Suppressor macrophage (primary cell): Measurements from ENCODE around the gene LRP5.

ENCODE experiments used
- DNase-seq, 4 experiments: peaks; one replicate each; pipeline ENCODE4 v3.0.0-alpha.2; 2020 to 2022
- total RNA-seq, 17 experiments: gene quantifications; one replicate each; lab custom pipeline; 2026; ENCODE audit warnings: mixed read lengths in 6 of 17, inconsistent platforms in 3 of 17; lab: John Stamatoyannopoulos, UW

The LRP5 gene
- total RNA-seq, result 0.13 to 5.6 (median 0.93) reads per million in 17 experiments

- DNase-seq, result peak; percentile 21 to 71 (median 48)
Measured at GRCh38 chr11:68312117-68312779, at the start of gene LRP5. Gene LRP5, plus strand, starts transcription at chr11:68312591. Its CDS starts 124 bp downstream, at chr11:68312715.

GRCh38 chr11:68263444-68264035, 48.9 kb upstream of the LRP5 start:
- no peak for DNase-seq

- DNase-seq, result no peak
Measured at GRCh38 chr11:68264244-68264643, 48.1 kb upstream of the LRP5 start.

GRCh38 chr11:68264741-68265540, 47.5 kb upstream of the LRP5 start:
- DNase-seq, result no peak

GRCh38 chr11:68266121-68266891, 46.1 kb upstream of the LRP5 start:
- DNase-seq, result peak in 3 of 4 experiments; percentile 21 to 57 (median 29)

- peak; percentile 27 to 62 (median 37) for DNase-seq
Measured at GRCh38 chr11:68266936-68267880, 45.2 kb upstream of the LRP5 start.

GRCh38 chr11:68267881-68268240, 44.5 kb upstream of the LRP5 start:
- no peak for DNase-seq

- peak in 2 of 4 experiments; percentile 21 to 42 for DNase-seq
Measured at GRCh38 chr11:68269414-68270081, 42.8 kb upstream of the LRP5 start.

- no peak for DNase-seq
Measured at GRCh38 chr11:68270196-68271022, 42.0 kb upstream of the LRP5 start.

GRCh38 chr11:68271023-68271780, 41.2 kb upstream of the LRP5 start:
- peak; percentile 77 to 83 (median 82) for DNase-seq

- peak; percentile 98 to 99 (median 98) for DNase-seq
Measured at GRCh38 chr11:68271781-68272608, 40.4 kb upstream of the LRP5 start, which contains the start of gene C11orf24. Gene C11orf24, minus strand, starts transcription at chr11:68271973. Its CDS starts 8,206 bp downstream, at chr11:68263767.

GRCh38 chr11:68273026-68273738, 39.2 kb upstream of the LRP5 start:
- DNase-seq, result no peak

GRCh38 chr11:68274306-68274705, 38.1 kb upstream of the LRP5 start:
- DNase-seq, result no peak

GRCh38 chr11:68275721-68276507, 36.5 kb upstream of the LRP5 start:
- no peak for DNase-seq

GRCh38 chr11:68276861-68277260, 35.5 kb upstream of the LRP5 start:
- no peak for DNase-seq

GRCh38 chr11:68279676-68280075, 32.7 kb upstream of the LRP5 start:
- DNase-seq, result no peak
